Measurements from ENCODE around the gene UBD. TPM values are rescaled to one million over a fixed set of nuclear protein-coding genes. Genes with fewer than 3 reads are reported as not detected.

UBD gene
- total and polyA plus RNA-seq, 2 of the 13 experiments (the other 11 are each of a cell fraction or from before 2014, with no cell fraction given) = 13.9 to 172 TPM

GRCh38 chr6:29567541-29567940 lies 8.0 kb upstream of the UBD start:
- Histone ChIP-seq H3K4me2 (ENCODE audit: low read depth, low read length) (no peak overlapping the region), H3K4me3 (replicated peaks in 1 of 3; ENCODE audit: insufficient read depth in 1 of 3, low read depth in 2 of 3, low read length in 3 of 3) (no peak overlapping the region), H3K79me2 (ENCODE audit: insufficient read depth, low read length) (no peaks in the 10 kb centered on the region), H3K9me3 (ENCODE audit: low read length) (no peaks in the 10 kb centered on the region), H3K9ac (ENCODE audit: insufficient read depth, low read depth, low read length) (no peak overlapping the region), H4K20me1 (ENCODE audit: insufficient read depth, low read length) (no peaks in the 10 kb centered on the region), H3K27ac (ENCODE audit: extremely low read length, insufficient read depth, low read length) (no peak overlapping the region), H2AFZ (ENCODE audit: low read length) (no peak overlapping the region), H3K27me3 (ENCODE audit: control insufficient read depth in 1 of 2, insufficient read depth in 2 of 2, low read length in 2 of 2) (no peaks in the 10 kb centered on the region), H3K36me3 (replicated peaks in 1 of 2; ENCODE audit: control insufficient read depth in 1 of 2, insufficient read depth in 2 of 2, low read length in 2 of 2) (no peaks in the 10 kb centered on the region), H3K4me1 (ENCODE audit: insufficient read depth, low read length) (no peaks in the 10 kb centered on the region)
- in situ Hi-C loops (cut with HindIII; ENCODE audit: extremely low pct_ligation_motif_present, low pct_unique_long_range_greater_than_20kb) = no loop called here
- CTCF ChIA-PET (ENCODE audit: low intra/inter-chr PET ratio, low total read pairs) = no interaction called here
- intact Hi-C loops (cut with micrococcal nuclease; ENCODE audit: unreplicated experiment) = no loop called here
- ATAC-seq (no peak), DNase-seq (ENCODE audit: low spot score) (no peak), FAIRE-seq (no peak)
- TF ChIP-seq MEIS1 (CRISPR knock-in tag; IDR thresholded peaks at IDR 0.05; ENCODE audit: borderline replicate concordance) (no peak), RARG (CRISPR knock-in tag; IDR thresholded peaks at IDR 0.05; ENCODE audit: low read depth) (no peak), HOXA7 (CRISPR knock-in tag; IDR thresholded peaks at IDR 0.05) (no peak), ZNF792 (CRISPR knock-in tag; IDR thresholded peaks at IDR 0.05) (no peak), MTF1 (CRISPR knock-in tag; IDR thresholded peaks at IDR 0.05) (no peak), ZNF30 (CRISPR knock-in tag; IDR thresholded peaks at IDR 0.05) (no peak), ZNF558 (CRISPR knock-in tag; IDR thresholded peaks at IDR 0.05; ENCODE audit: borderline replicate concordance) (no peak), NFKB2 (CRISPR knock-in tag; IDR thresholded peaks at IDR 0.05; ENCODE audit: borderline replicate concordance) (no peak)
- TF ChIP-seq, protein P1, sequence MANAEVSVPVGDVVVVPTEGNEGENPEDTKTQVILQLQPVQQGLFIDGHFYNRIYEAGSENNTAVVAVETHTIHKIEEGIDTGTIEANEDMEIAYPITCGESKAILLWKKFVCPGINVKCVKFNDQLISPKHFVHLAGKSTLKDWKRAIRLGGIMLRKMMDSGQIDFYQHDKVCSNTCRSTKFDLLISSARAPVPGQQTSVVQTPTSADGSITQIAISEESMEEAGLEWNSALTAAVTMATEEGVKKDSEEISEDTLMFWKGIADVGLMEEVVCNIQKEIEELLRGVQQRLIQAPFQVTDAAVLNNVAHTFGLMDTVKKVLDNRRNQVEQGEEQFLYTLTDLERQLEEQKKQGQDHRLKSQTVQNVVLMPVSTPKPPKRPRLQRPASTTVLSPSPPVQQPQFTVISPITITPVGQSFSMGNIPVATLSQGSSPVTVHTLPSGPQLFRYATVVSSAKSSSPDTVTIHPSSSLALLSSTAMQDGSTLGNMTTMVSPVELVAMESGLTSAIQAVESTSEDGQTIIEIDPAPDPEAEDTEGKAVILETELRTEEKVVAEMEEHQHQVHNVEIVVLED (CRISPR knock-in tag; IDR thresholded peaks at IDR 0.05; ENCODE audit: borderline replicate concordance) = no peak
- POLR2A ChIA-PET = no interaction called here
- no TSS peak for BruUV-seq (replicated peaks)
- 0% methylated on average over 2 of the region's 2 CpGs for WGBS (ENCODE audit: low lambda C conversion rate)

All from HepG2 (cell line).